NCI-H2107 (cell line): Measurements from ENCODE around the gene RBMS3.
"Not testable (repeated sequence)": the region's sequence is repeated elsewhere in the genome, so short reads cannot be mapped to it uniquely, and the experiment has no call there.

Experiments used
- DNase-seq: peaks from one replicate; lab custom pipeline; 2025; lab: John Stamatoyannopoulos, UW

Gene RBMS3

GRCh38 chr3:29385046-29385830 is 104.4 kb downstream of the RBMS3 start:
- DNase-seq: no peak

- DNase-seq: no peak
These were observed 108.5 kb downstream of the RBMS3 start for GRCh38 chr3:29389362-29389761.

- DNase-seq: no peak
These were observed 111.9 kb downstream of the RBMS3 start for GRCh38 chr3:29392625-29393388.

GRCh38 chr3:29393946-29394345 is 113.1 kb downstream of the RBMS3 start:
- DNase-seq: not testable (repeated sequence)

- DNase-seq: no peak
These were observed 116.5 kb downstream of the RBMS3 start for GRCh38 chr3:29397406-29397805.

- no peak for DNase-seq
These were observed 117.9 kb downstream of the RBMS3 start for GRCh38 chr3:29398787-29399186.

GRCh38 chr3:29406291-29406832 is 125.5 kb downstream of the RBMS3 start:
- DNase-seq: no peak

GRCh38 chr3:29408676-29409075 is 127.8 kb downstream of the RBMS3 start:
- DNase-seq: no peak

GRCh38 chr3:29409409-29409808 is 128.5 kb downstream of the RBMS3 start:
- no peak for DNase-seq

- no peak for DNase-seq
These were observed 129.3 kb downstream of the RBMS3 start for GRCh38 chr3:29410220-29410619.

GRCh38 chr3:29410660-29411405 is 130.0 kb downstream of the RBMS3 start:
- no peak for DNase-seq

GRCh38 chr3:29412110-29412509 is 131.2 kb downstream of the RBMS3 start:
- DNase-seq: no peak

- no peak for DNase-seq
These were observed 133.8 kb downstream of the RBMS3 start for GRCh38 chr3:29414468-29415224.

- DNase-seq: no peak
These were observed 134.8 kb downstream of the RBMS3 start for GRCh38 chr3:29415482-29416223.

- no peak for DNase-seq
These were observed 135.6 kb downstream of the RBMS3 start for GRCh38 chr3:29416514-29416913.

- DNase-seq: no peak
These were observed 139.2 kb downstream of the RBMS3 start for GRCh38 chr3:29420106-29420505.

GRCh38 chr3:29426302-29427226 is 145.7 kb downstream of the RBMS3 start:
- no peak for DNase-seq

- DNase-seq: no peak
These were observed 146.6 kb downstream of the RBMS3 start for GRCh38 chr3:29427266-29428103.
